GM12873 (cell line): ENCODE measurements around the gene LRP1.

Experiments used
- CTCF ChIP-seq: IDR thresholded peaks from 2 replicates; pipeline ENCODE4 v1.5.1; 2012; ENCODE audit warnings: low read depth, mild to moderate bottlenecking, moderate library complexity, low read length, control low read depth; ENCODE audit not compliant: insufficient read depth; ENCODE audit errors: missing control alignments

LRP1 gene

GRCh38 chr12:57124261-57124877 lies 3.9 kb upstream of the LRP1 start:
- peak; percentile 95 for TF ChIP-seq CTCF

- no peak for TF ChIP-seq CTCF
Measured at GRCh38 chr12:57126061-57126460, 2.2 kb upstream of the LRP1 start.

- no peak for TF ChIP-seq CTCF
Measured at GRCh38 chr12:57126561-57126960, 1.7 kb upstream of the LRP1 start.

- TF ChIP-seq CTCF, result peak; percentile 31
Measured at GRCh38 chr12:57127101-57127725, 1.1 kb upstream of the LRP1 start.

GRCh38 chr12:57128519-57129247 lies 400 bp downstream of the LRP1 start:
- TF ChIP-seq CTCF, result no peak

- TF ChIP-seq CTCF, result no peak
Measured at GRCh38 chr12:57129321-57129842, 1.1 kb downstream of the LRP1 start.

- TF ChIP-seq CTCF, result no peak
Measured at GRCh38 chr12:57129889-57130288, 1.6 kb downstream of the LRP1 start.
